Subcutaneous adipose tissue (tissue), 4 donors: ENCODE results near the gene HOXC12. TPM values are rescaled to one million over a fixed set of nuclear protein-coding genes. Genes with fewer than 3 reads are reported as not detected.

Source experiments
- CTCF ChIP-seq: fragments of 450-650 bp; IDR thresholded peaks from one replicate; pipeline ENCODE4 v1.5.1; 2016; ENCODE audit warnings: low read depth, mild to moderate bottlenecking, control low read depth, antibody characterized with exemption, moderate library complexity
- total RNA-seq, 4 donors: library from RNA; depleted of rRNA; stranded (reverse); fragments of >200 nt; gene quantifications; one replicate each; pipeline ENCODE4 v1.1.0, GENCODE V29; 2016

HOXC12 gene
- total RNA-seq, 4 donors from 2014 or later = 0.17 to 1.8 (median 0.50) TPM

GRCh38 chr12:53950437-53950773 is 4.3 kb upstream of the HOXC12 start:
- no peak for TF ChIP-seq CTCF

GRCh38 chr12:53950789-53951576 is 3.7 kb upstream of the HOXC12 start:
- TF ChIP-seq CTCF = no peak

DNA sequence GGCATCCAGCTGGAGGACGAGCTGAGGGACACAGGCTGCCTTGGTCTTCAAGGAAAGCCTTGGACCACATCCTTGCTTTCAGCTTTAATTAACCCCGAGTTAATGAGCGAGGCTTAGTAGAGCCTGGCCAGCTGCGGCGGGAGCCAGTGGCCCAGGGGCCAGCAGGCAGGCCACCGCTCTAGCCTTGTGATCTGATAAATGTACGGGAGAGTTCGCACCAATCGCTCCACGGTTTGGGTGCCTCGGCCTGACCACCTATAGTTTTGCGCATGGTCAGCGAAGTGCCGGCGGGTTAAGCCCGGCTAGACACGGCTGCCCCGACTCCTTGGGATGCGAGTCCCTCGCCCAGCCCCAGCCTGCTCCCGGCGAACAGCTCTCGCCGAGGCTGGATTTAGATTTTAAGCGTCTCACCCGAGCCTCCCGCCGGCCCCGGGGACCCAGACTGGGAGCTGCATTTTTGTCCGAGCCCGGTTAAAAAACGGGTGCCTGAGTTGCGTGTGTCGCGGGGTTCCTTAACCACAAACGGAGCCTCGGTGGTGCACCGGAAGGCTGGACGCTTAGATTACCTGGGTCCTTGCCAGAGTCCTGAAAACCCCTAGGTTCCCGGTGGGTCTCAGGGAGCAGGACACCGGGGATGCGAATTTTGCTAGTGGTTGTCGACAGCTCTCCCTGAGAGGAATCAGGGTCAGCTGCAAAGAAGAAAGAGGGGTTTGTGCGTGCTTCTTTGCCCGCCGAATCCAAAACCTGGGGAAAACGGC is 2.9 kb upstream of the HOXC12 start:
- TF ChIP-seq CTCF = no peak

- TF ChIP-seq CTCF = no peak
These were observed 2.4 kb upstream of the HOXC12 start for GRCh38 chr12:53952335-53952694.

- TF ChIP-seq CTCF = no peak
These were observed 1.6 kb upstream of the HOXC12 start for GRCh38 chr12:53952871-53953734.

DNA sequence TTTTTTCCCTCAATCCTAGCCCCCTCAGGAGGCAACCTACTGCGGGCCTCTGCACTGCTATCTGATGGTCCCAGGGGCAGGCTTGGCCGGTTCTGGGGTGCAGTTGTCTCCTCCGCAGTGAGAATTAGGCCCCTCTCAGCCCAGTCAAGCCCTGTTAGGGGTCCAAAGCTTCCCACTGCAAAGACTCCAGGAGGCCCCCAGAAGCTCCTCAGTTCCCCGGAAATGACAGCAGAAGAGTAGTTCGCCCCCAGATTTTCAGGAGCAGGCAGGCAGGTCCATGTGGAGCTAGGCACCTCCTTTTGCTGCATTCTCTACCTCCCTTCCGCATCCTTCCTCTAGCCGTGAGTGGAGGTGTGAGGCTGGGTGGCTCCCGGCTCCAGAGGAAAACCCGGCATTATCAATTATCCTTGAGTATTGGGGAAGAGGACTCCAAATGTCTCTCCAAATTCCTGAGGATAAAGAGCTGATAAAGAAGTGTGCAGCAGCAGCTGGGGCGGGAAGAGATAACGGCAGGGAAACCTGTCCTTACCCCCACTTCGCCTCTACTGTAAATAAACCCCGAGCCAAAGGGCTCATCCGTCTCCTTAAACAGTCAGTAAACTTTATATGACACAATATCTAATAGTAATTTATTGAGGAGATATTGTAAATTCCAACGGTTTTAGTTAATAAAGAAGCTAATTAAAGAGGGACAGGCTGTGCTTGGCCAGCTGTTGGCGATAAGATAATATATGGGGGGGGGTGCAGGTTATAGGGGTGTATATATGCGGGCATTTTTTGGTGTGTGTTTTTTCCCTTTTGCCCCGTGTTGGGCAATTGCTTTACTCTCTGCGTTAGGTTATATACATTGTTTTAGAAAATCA is 641 bp upstream of the HOXC12 start:
- TF ChIP-seq CTCF = no peak
